Fibroblast of lung (primary cell): Measurements from ENCODE around the gene PSRC1. TPM values are rescaled to one million over a fixed set of nuclear protein-coding genes. Genes with fewer than 3 reads are reported as not detected.

ENCODE experiments used
- DNase-seq, 2 donors: peaks; one replicate each; pipeline versions ENCODE4 v3.0.0 to v3.0.0-alpha.2; 2010; ENCODE audit warnings: low read depth in 2 of 2
- H2AFZ ChIP-seq: 2 replicates; pipeline ENCODE4 v1.5.1; 2012; ENCODE audit warnings: low read length, control low read depth, inconsistent platforms
- H3K27ac ChIP-seq: 2 replicates; pipeline ENCODE4 v1.5.1; 2011; ENCODE audit warnings: low read length, control low read depth; ENCODE audit not compliant: insufficient read depth
- H3K27me3 ChIP-seq: 2 replicates; pipeline ENCODE4 v1.5.1; 2011; ENCODE audit warnings: mild to moderate bottlenecking, low read length; ENCODE audit not compliant: control insufficient read depth, insufficient read depth
- H3K36me3 ChIP-seq: 2 replicates; pipeline ENCODE4 v1.5.1; 2011; ENCODE audit warnings: low read length; ENCODE audit not compliant: control insufficient read depth, insufficient read depth
- H3K4me1 ChIP-seq: 2 replicates; pipeline ENCODE4 v1.5.1; 2011; ENCODE audit warnings: low read length; ENCODE audit not compliant: control insufficient read depth, insufficient read depth; ENCODE audit errors: extremely low read depth
- H3K4me2 ChIP-seq: 2 replicates; pipeline ENCODE4 v1.5.1; 2011; ENCODE audit warnings: low read length, control low read depth; ENCODE audit not compliant: insufficient read depth; ENCODE audit errors: extremely low read depth
- H3K4me3 ChIP-seq, 4 experiments: fragments of 200-600 bp in 1 of 4; sonication (generic) in 1 of 4; replicated peaks in 1 of 4; 2 replicates each; pipeline ENCODE4 v1.5.1; 2011 to 2016; ENCODE audit warnings: low read length in 4 of 4, low read depth in 3 of 4, mild to moderate bottlenecking in 3 of 4, control low read depth in 2 of 4, inconsistent platforms in 1 of 4, mixed read lengths in 1 of 4; ENCODE audit not compliant: insufficient read depth in 1 of 4; ENCODE audit errors: control extremely low read depth in 1 of 4
- H3K79me2 ChIP-seq: 2 replicates; pipeline ENCODE4 v1.5.1; 2012; ENCODE audit warnings: mild to moderate bottlenecking, low read length, inconsistent platforms; ENCODE audit not compliant: control insufficient read depth, insufficient read depth
- H3K9ac ChIP-seq: 2 replicates; pipeline ENCODE4 v1.5.1; 2011; ENCODE audit warnings: mild to moderate bottlenecking, low read length, control low read depth; ENCODE audit not compliant: insufficient read depth
- H3K9me3 ChIP-seq: 2 replicates; pipeline ENCODE4 v1.5.1; 2012; ENCODE audit warnings: low read depth, low read length; ENCODE audit not compliant: control insufficient read depth, insufficient read depth
- H4K20me1 ChIP-seq: 2 replicates; pipeline ENCODE4 v1.5.1; 2011; ENCODE audit warnings: low read length; ENCODE audit not compliant: control insufficient read depth, insufficient read depth; ENCODE audit errors: extremely low read depth
- EZH2 ChIP-seq: IDR thresholded peaks from 2 replicates; pipeline ENCODE4 v1.5.1; 2012; ENCODE audit warnings: low read length, control low read depth, mild to moderate bottlenecking; ENCODE audit errors: missing control alignments
- polyA plus RNA-seq, 2 donors: library from polyadenylated mRNA; depleted of rRNA in 1 of 2; stranded (reverse) in 1 of 2; unstranded in 1 of 2; fragments of >200 nt; gene quantifications; 2 replicates each; pipeline ENCODE4 v1.2.1, GENCODE V29; 2011 to 2012; ENCODE audit warnings: missing spikeins in 1 of 2
- total RNA-seq: library from RNA; depleted of rRNA; stranded (reverse); fragments of >200 nt; gene quantifications from 2 replicates; pipeline ENCODE4 v1.2.1, GENCODE V29; 2014
- TF ChIP-seq, protein P1 (sequence below), 2 donors: IDR thresholded peaks in 1 of 2; conservative IDR thresholded peaks in 1 of 2; 1 replicate in 1 of 2; 2 replicates in 1 of 2; pipeline ENCODE4 v1.5.1; 2011 to 2012; ENCODE audit warnings: low read length in 2 of 2, control low read depth in 1 of 2, inconsistent platforms in 1 of 2, low read depth in 1 of 2, mild to moderate bottlenecking in 1 of 2

The PSRC1 gene
- total and polyA plus RNA-seq, 2 donors (not counting 1 experiment from before 2014, with no cell fraction given), result 8.3 to 9.9 TPM

DNA sequence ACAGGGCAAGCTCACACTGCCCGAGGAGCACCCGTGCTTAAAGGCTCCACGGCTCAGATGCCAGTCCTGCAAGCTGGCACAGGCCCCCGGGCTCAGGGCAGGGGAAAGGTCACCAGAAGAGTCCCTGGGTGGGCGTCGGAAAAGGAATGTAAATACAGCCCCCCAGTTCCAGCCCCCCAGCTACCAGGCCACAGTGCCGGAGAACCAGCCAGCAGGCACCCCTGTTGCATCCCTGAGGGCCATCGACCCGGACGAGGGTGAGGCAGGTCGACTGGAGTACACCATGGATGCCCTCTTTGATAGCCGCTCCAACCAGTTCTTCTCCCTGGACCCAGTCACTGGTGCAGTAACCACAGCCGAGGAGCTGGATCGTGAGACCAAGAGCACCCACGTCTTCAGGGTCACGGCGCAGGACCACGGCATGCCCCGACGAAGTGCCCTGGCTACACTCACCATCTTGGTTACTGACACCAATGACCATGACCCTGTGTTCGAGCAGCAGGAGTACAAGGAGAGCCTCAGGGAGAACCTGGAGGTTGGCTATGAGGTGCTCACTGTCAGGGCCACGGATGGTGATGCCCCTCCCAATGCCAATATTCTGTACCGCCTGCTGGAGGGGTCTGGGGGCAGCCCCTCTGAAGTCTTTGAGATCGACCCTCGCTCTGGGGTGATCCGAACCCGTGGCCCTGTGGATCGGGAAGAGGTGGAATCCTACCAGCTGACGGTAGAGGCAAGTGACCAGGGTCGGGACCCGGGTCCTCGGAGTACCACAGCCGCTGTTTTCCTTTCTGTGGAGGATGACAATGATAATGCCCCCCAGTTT, 32.3 kb downstream of the PSRC1 start:
- Histone ChIP-seq H3K4me2 (peak overlapping the region; percentile 68), H3K36me3 (no peaks in the 10 kb centered on the region), H3K27me3 (peaks cover 2% of the 10 kb centered on the region), H4K20me1 (no peaks in the 10 kb centered on the region), H3K4me3 (no peak overlapping the region), H3K79me2 (no peaks in the 10 kb centered on the region), H3K4me1 (peaks cover 5% of the 10 kb centered on the region), H3K9me3 (no peaks in the 10 kb centered on the region), H3K27ac (no peak overlapping the region), H3K9ac (no peak overlapping the region), H2AFZ (no peak overlapping the region)
- DNase-seq, result no peak
- TF ChIP-seq EZH2, result no peak
- TF ChIP-seq, protein P1, sequence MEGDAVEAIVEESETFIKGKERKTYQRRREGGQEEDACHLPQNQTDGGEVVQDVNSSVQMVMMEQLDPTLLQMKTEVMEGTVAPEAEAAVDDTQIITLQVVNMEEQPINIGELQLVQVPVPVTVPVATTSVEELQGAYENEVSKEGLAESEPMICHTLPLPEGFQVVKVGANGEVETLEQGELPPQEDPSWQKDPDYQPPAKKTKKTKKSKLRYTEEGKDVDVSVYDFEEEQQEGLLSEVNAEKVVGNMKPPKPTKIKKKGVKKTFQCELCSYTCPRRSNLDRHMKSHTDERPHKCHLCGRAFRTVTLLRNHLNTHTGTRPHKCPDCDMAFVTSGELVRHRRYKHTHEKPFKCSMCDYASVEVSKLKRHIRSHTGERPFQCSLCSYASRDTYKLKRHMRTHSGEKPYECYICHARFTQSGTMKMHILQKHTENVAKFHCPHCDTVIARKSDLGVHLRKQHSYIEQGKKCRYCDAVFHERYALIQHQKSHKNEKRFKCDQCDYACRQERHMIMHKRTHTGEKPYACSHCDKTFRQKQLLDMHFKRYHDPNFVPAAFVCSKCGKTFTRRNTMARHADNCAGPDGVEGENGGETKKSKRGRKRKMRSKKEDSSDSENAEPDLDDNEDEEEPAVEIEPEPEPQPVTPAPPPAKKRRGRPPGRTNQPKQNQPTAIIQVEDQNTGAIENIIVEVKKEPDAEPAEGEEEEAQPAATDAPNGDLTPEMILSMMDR (conservative IDR thresholded peaks at IDR 0.05 in 1 of 2, IDR thresholded peaks at IDR 0.05 in 1 of 2; ENCODE audit: low read depth in 1 of 2, low read length in 2 of 2), result no peak

DNA sequence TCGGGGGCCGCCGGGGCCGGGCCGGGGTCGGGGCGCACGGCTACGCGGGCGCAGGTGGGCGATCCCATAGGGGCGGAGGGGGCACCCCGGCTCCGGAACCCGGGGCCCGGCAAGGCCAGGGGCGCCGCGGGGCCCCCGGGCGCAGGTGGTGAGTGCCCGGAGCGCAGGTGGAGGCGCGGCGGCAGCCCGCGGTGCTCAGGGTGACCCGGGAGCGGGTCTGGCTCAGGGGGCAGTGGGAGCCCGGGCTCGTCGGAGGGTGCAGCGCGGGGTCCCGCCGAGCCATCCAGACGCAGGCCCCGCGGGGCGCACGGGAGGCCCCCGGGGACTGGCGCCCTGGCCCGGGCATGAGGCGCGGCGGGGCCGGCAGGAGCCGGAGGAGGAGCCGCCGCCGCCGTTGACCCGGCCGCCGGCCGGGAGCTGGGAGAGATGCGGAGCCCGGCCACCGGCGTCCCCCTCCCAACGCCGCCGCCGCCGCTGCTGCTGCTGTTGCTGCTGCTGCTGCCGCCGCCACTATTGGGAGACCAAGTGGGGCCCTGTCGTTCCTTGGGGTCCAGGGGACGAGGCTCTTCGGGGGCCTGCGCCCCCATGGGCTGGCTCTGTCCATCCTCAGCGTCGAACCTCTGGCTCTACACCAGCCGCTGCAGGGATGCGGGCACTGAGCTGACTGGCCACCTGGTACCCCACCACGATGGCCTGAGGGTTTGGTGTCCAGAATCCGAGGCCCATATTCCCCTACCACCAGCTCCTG, 33.1 kb downstream of the PSRC1 start:
- no peak for TF ChIP-seq EZH2
- TF ChIP-seq, protein P1 (conservative IDR thresholded peaks at IDR 0.05 in 1 of 2, IDR thresholded peaks at IDR 0.05 in 1 of 2; ENCODE audit: low read depth in 1 of 2, low read length in 2 of 2), result no peak
- peaks cover 2% of the 10 kb centered on the region for H3K27me3 ChIP-seq
- H3K9ac ChIP-seq, result peak overlapping the region; percentile 37
- H3K4me3 ChIP-seq, result peak overlapping the region in 2 of 4 experiments; percentile 37 to 50
- peak overlapping the region; percentile 75 for H3K4me2 ChIP-seq
- no peaks in the 10 kb centered on the region for H3K9me3 ChIP-seq
- no peak for DNase-seq
- H3K27ac ChIP-seq, result no peak overlapping the region
- H3K36me3 ChIP-seq, result no peaks in the 10 kb centered on the region
- H2AFZ ChIP-seq, result no peak overlapping the region
- peaks cover 5% of the 10 kb centered on the region for H3K4me1 ChIP-seq
- H3K79me2 ChIP-seq, result no peaks in the 10 kb centered on the region
- H4K20me1 ChIP-seq, result no peaks in the 10 kb centered on the region
